HAP-1 (cell line): ENCODE results near the gene SPDL1.
A peak's percentile ranks its signal among the peaks of the same experiment; 100 is the strongest.

Source experiments
- DNase-seq, 2 experiments: peaks; one replicate each; pipeline ENCODE4 v3.0.0-alpha.2; 2016 to 2020; ENCODE audit warnings: low spot score in 2 of 2
- H3K27me3 ChIP-seq: fragments of 250-450 bp; sonication (Bioruptor Pico); 2 replicates; pipeline ENCODE4 v1.5.1; 2020; ENCODE audit warnings: low read depth, mild to moderate bottlenecking, moderate library complexity
- H3K36me3 ChIP-seq: fragments of 250-450 bp; sonication (Bioruptor Pico); replicated peaks from 2 replicates; pipeline ENCODE4 v1.5.1; 2020; ENCODE audit warnings: mild to moderate bottlenecking
- H3K4me1 ChIP-seq: fragments of 250-450 bp; sonication (Bioruptor Pico); 2 replicates; pipeline ENCODE4 v1.5.1; 2020; ENCODE audit warnings: mild to moderate bottlenecking
- H3K4me3 ChIP-seq: fragments of 250-450 bp; sonication (Bioruptor Pico); 2 replicates; pipeline ENCODE4 v1.5.1; 2020; ENCODE audit warnings: mild to moderate bottlenecking, moderate library complexity
- H3K9me3 ChIP-seq: fragments of 250-450 bp; sonication (Bioruptor Pico); 2 replicates; pipeline ENCODE4 v1.5.1; 2020; ENCODE audit warnings: mild to moderate bottlenecking, moderate library complexity
- in situ Hi-C: fragments of 300-500 bp; cut with MboI; formaldehyde crosslinking; loops from 3 replicates; pipeline ENCODE4 v1.14.3; 2020; ENCODE audit warnings: low sequenced_read_pairs, inconsistent platforms, mixed read lengths

Gene SPDL1

GRCh38 chr5:169551696-169552095 lies 31.9 kb upstream of the SPDL1 start:
- no peaks in the 10 kb centered on the region for H3K4me1 ChIP-seq
- peaks cover 8% of the 10 kb centered on the region for H3K27me3 ChIP-seq
- DNase-seq, result no peak
- H3K4me3 ChIP-seq, result no peak overlapping the region
- no peaks in the 10 kb centered on the region for H3K36me3 ChIP-seq
- no peaks in the 10 kb centered on the region for H3K9me3 ChIP-seq
- in situ Hi-C loops, result loop anchor here (25.0 kb wide), 1 partner anchor 864 kb away; no protein-coding TSS in a partner anchor

DNA sequence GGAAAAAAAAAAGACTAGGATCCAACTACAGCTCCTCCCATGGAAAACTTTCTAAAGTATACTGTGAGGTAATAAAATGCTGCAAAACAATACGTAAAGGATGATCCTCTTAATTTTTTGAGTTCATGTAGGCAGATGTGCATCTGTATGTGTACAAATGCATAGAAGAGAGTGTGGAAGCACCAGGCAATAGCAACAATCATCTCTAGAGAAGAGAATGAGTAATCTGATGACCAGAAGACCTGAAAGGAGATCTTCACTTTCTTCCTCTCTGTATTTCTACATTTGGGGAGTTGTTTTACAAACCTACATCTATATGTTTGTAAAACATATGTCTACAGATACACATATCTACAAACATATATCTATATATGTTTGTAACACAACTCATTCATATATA lies 29.3 kb upstream of the SPDL1 start:
- no peaks in the 10 kb centered on the region for H3K36me3 ChIP-seq
- H3K4me1 ChIP-seq, result no peaks in the 10 kb centered on the region
- DNase-seq, result no peak
- H3K27me3 ChIP-seq, result peaks cover 8% of the 10 kb centered on the region; the same call in 1 of the 2 replicates
- H3K4me3 ChIP-seq, result no peak overlapping the region
- H3K9me3 ChIP-seq, result no peaks in the 10 kb centered on the region
- in situ Hi-C loops, result loop anchor here (25.0 kb wide), 1 partner anchor 867 kb away; no protein-coding TSS in a partner anchor

DNA sequence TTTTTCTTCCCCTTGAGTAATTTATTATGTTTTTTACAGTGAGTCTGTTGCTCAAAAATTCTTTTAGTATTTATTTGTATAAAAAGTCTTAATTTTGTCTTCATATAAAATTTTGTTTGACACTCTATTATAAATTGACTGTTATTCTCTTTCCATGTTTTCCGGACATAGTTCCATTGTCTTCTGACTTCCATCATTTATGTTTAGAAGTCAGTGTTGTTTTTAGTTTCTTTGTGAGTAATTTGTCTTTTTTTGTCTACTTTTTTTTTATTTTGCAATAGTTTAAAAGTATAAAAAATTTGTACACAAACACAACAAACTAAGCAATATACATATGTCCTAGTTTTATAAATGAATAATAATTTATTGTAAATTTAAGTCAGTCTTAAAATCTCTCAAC lies 25.7 kb upstream of the SPDL1 start:
- Histone ChIP-seq H3K9me3 (no peaks in the 10 kb centered on the region), H3K4me1 (no peaks in the 10 kb centered on the region), H3K4me3 (no peak overlapping the region), H3K27me3 (no peaks in the 10 kb centered on the region), H3K36me3 (no peaks in the 10 kb centered on the region)
- in situ Hi-C loops, result loop anchor here (25.0 kb wide), 1 partner anchor 871 kb away; no protein-coding TSS in a partner anchor
- DNase-seq, result no peak

GRCh38 chr5:169561893-169562292 lies 21.7 kb upstream of the SPDL1 start:
- no peaks in the 10 kb centered on the region for H3K27me3 ChIP-seq
- no peaks in the 10 kb centered on the region for H3K36me3 ChIP-seq
- H3K4me1 ChIP-seq, result no peaks in the 10 kb centered on the region; the same call in 1 of the 2 replicates
- no peak for DNase-seq
- in situ Hi-C loops, result loop anchor here (25.0 kb wide), 1 partner anchor 875 kb away; no protein-coding TSS in a partner anchor
- H3K4me3 ChIP-seq, result no peak overlapping the region
- no peaks in the 10 kb centered on the region for H3K9me3 ChIP-seq

DNA sequence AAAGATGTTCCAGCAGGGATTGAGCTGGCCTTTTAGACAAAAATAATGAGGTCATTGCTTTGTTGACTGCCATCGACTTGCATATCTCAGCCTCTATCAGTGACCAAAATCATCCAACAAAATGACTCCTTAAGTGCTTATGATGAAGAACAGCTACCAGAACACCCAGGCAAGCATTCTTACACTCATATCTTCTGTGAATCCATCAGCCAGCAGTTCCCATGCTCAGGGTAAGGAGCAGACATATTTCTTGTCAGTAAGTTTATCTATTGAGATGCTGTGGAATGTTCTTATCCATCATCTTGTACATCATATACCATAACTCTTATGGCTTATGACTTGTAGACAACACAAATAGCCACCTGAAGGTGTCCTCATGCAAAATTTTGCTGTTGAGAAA lies 20.2 kb upstream of the SPDL1 start:
- H3K27me3 ChIP-seq, result no peaks in the 10 kb centered on the region
- no peak for DNase-seq
- H3K9me3 ChIP-seq, result no peaks in the 10 kb centered on the region
- no peak overlapping the region for H3K4me3 ChIP-seq
- in situ Hi-C loops, result loop anchor here (25.0 kb wide), 1 partner anchor 876 kb away; no protein-coding TSS in a partner anchor
- H3K4me1 ChIP-seq, result no peaks in the 10 kb centered on the region; the same call in 1 of the 2 replicates
- no peaks in the 10 kb centered on the region for H3K36me3 ChIP-seq

GRCh38 chr5:169566202-169566601 lies 17.4 kb upstream of the SPDL1 start:
- H3K4me1 ChIP-seq, result no peaks in the 10 kb centered on the region; the same call in 1 of the 2 replicates
- in situ Hi-C loops, result loop anchor here (25.0 kb wide), 1 partner anchor 879 kb away; no protein-coding TSS in a partner anchor
- no peak for DNase-seq
- H3K9me3 ChIP-seq, result no peaks in the 10 kb centered on the region
- peaks cover 6% of the 10 kb centered on the region; the same call in 1 of the 2 replicates for H3K27me3 ChIP-seq
- H3K36me3 ChIP-seq, result no peaks in the 10 kb centered on the region
- H3K4me3 ChIP-seq, result no peak overlapping the region

DNA sequence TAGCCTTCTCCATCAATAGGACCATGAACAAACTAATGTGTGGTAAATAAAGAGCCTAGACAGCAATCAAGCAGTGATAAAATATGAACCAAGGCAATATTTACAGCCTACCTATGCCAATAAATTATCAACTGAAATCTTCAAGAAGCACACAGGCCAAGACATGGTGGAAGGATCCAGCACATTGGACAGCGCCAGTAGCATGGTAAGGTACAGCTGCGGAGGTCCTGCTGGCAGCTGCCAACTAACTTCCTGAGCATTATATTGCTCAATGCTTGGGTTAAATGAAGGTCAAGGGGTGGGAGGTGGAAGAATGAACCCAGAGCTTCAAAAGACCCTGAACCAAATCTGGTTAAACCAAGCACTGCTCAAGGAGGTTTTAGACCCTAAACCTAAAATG lies 16.5 kb upstream of the SPDL1 start:
- Histone ChIP-seq H3K4me3 (no peak overlapping the region), H3K36me3 (no peaks in the 10 kb centered on the region), H3K9me3 (no peaks in the 10 kb centered on the region), H3K27me3 (peaks cover 9% of the 10 kb centered on the region; the same call in 1 of the 2 replicates), H3K4me1 (no peaks in the 10 kb centered on the region; the same call in 1 of the 2 replicates)
- in situ Hi-C loops, result loop anchor here (25.0 kb wide), 1 partner anchor 880 kb away; no protein-coding TSS in a partner anchor
- peak in 1 of 2 experiments; percentile 17 for DNase-seq

- Histone ChIP-seq H3K4me3 (no peak overlapping the region), H3K36me3 (no peaks in the 10 kb centered on the region), H3K27me3 (peaks cover 11% of the 10 kb centered on the region), H3K4me1 (no peaks in the 10 kb centered on the region; the same call in 1 of the 2 replicates), H3K9me3 (no peaks in the 10 kb centered on the region)
- no peak for DNase-seq
- in situ Hi-C loops, result loop anchor here (25.0 kb wide), 1 partner anchor 882 kb away; no protein-coding TSS in a partner anchor
These were observed 14.1 kb upstream of the SPDL1 start for GRCh38 chr5:169569513-169569912.

- in situ Hi-C loops, result loop anchor here (25.0 kb wide), 1 partner anchor 884 kb away; no protein-coding TSS in a partner anchor
- no peaks in the 10 kb centered on the region for H3K36me3 ChIP-seq
- peaks cover 28% of the 10 kb centered on the region for H3K27me3 ChIP-seq
- no peaks in the 10 kb centered on the region for H3K9me3 ChIP-seq
- DNase-seq, result no peak
- H3K4me3 ChIP-seq, result no peak overlapping the region
- no peaks in the 10 kb centered on the region; the same call in 1 of the 2 replicates for H3K4me1 ChIP-seq
These were observed 12.2 kb upstream of the SPDL1 start for GRCh38 chr5:169571355-169571754.

GRCh38 chr5:169574134-169574646 lies 9.4 kb upstream of the SPDL1 start:
- no peaks in the 10 kb centered on the region for H3K4me1 ChIP-seq
- no peaks in the 10 kb centered on the region for H3K36me3 ChIP-seq
- no peaks in the 10 kb centered on the region for H3K9me3 ChIP-seq
- peaks cover 34% of the 10 kb centered on the region for H3K27me3 ChIP-seq
- DNase-seq, result no peak
- no peak overlapping the region for H3K4me3 ChIP-seq
- in situ Hi-C loops, result loop anchor here (25.0 kb wide), 1 partner anchor 887 kb away; no protein-coding TSS in a partner anchor

- Histone ChIP-seq H3K9me3 (no peaks in the 10 kb centered on the region), H3K36me3 (no peaks in the 10 kb centered on the region), H3K27me3 (peaks cover 30% of the 10 kb centered on the region), H3K4me1 (no peaks in the 10 kb centered on the region), H3K4me3 (no peak overlapping the region)
- in situ Hi-C loops, result loop anchor here (25.0 kb wide), 1 partner anchor 1089 kb away; the partner anchor contains the start of gene RARS1
- DNase-seq, result no peak
These were observed 7.4 kb upstream of the SPDL1 start for GRCh38 chr5:169576181-169576598.

DNA sequence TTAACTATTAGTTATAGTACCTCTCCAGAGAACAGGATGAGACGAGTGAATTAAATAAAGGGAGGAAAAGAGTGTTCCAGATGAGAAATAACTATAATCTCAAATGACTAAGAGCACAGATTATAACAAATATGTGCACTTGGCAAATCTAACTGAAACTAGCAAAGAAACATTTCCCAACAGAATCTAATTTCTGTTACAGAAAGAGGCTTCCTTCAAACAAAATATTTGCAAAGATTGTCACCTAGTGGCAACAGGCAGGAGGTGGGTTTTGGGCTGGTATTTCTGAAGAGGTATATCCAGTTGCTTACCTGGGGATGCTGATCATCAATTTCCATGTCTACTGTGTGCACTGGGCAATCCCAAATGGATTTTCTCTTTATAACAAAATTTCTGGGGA lies 5.6 kb upstream of the SPDL1 start:
- Histone ChIP-seq H3K4me3 (no peak overlapping the region), H3K4me1 (peaks cover 3% of the 10 kb centered on the region; the same call in 1 of the 2 replicates), H3K27me3 (peaks cover 28% of the 10 kb centered on the region), H3K9me3 (no peaks in the 10 kb centered on the region), H3K36me3 (no peaks in the 10 kb centered on the region)
- in situ Hi-C loops, result loop anchor here (25.0 kb wide), 1 partner anchor 1091 kb away; the partner anchor contains the start of gene RARS1
- no peak for DNase-seq

DNA sequence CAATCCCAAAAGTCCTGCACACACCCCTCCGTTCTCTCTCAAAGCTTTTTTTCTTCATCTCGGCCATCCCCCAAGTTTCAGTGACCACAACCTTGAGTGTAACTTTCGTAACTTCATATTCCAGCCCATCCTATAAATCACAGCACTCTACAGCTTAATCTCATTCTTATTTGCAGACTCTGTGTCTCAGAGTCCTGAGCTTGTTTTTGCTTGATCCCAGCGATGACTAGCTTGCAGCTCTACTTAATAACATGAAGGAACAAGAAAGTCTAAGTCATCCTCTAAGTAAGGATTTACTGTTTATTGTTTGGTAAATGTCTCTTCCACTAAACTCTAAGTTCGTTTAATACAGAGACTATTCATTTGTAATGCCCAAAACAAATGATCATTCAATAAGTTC lies 2.6 kb upstream of the SPDL1 start:
- in situ Hi-C loops, result loop anchor here (10.0 to 25.0 kb wide), 2 partner anchors 596 to 1094 kb away; partner anchors contain the start of gene RARS1
- peaks cover 11% of the 10 kb centered on the region for H3K27me3 ChIP-seq
- no peaks in the 10 kb centered on the region for H3K9me3 ChIP-seq
- no peaks in the 10 kb centered on the region for H3K36me3 ChIP-seq
- H3K4me1 ChIP-seq, result peaks cover 5% of the 10 kb centered on the region; the same call in 1 of the 2 replicates
- no peak overlapping the region for H3K4me3 ChIP-seq
- DNase-seq, result no peak
